T-cell (primary cell): ENCODE measurements around the gene C2CD2L. TPM values are rescaled to one million over a fixed set of nuclear protein-coding genes. Genes with fewer than 3 reads are reported as not detected.

Experiments
- ATAC-seq, 4 experiments: fragments of 200-7000 bp in 3 of 4; fragments of 150-1000 bp in 1 of 4; cut with Tn5 transposase; replicated peaks in 1 of 4; 1 replicate in 3 of 4; 2 replicates in 1 of 4; pipeline ENCODE4 v1.10.0; 2021; ENCODE audit warnings: moderate library complexity in 3 of 4, mild to moderate bottlenecking in 2 of 4, moderate number of reproducible peaks in 1 of 4
- CTCF ChIA-PET, 2 donors: fragments of 300-600 bp; sonication (Branson Sonifier 250); formaldehyde crosslinking; loops; one replicate each; lab custom pipeline; 2022; ENCODE audit warnings: antibody characterized with exemption in 2 of 2; lab: Charles Lee
- POLR2A ChIA-PET, 2 donors: fragments of 300-600 bp; sonication (Branson Sonifier 250); formaldehyde crosslinking; loops; one replicate each; lab custom pipeline; 2022; ENCODE audit warnings: antibody characterized with exemption in 2 of 2; lab: Charles Lee
- DNase-seq, 35 experiments: peaks; one replicate each; pipeline versions ENCODE4 v3.0.0 to v3.0.0-alpha.2; 2013 to 2023
- H3K27ac ChIP-seq: one replicate; pipeline ENCODE4 v1.5.1; 2013; ENCODE audit warnings: low read length
- H3K27me3 ChIP-seq, 2 experiments: replicated peaks in 1 of 2; 1 replicate in 1 of 2; 2 replicates in 1 of 2; pipeline versions ENCODE4 v1.6.1 to v1.7.0; 2013; ENCODE audit warnings: low read length in 1 of 2, mixed read lengths in 1 of 2; ENCODE audit not compliant: control insufficient read depth in 2 of 2, insufficient read depth in 2 of 2; ENCODE audit errors: extremely low read depth in 1 of 2
- H3K36me3 ChIP-seq, 2 donors: 1 replicate in 1 of 2; 2 replicates in 1 of 2; pipeline versions ENCODE4 v1.6.1 to v1.7.0; 2013; ENCODE audit warnings: low read length in 1 of 2; ENCODE audit not compliant: control insufficient read depth in 2 of 2, insufficient read depth in 1 of 2; ENCODE audit errors: extremely low read depth in 1 of 2
- H3K4me1 ChIP-seq, 2 experiments: 1 replicate in 1 of 2; 2 replicates in 1 of 2; pipeline versions ENCODE4 v1.6.1 to v1.7.0; 2013; ENCODE audit warnings: low read length in 2 of 2, mixed read lengths in 1 of 2; ENCODE audit not compliant: insufficient read depth in 2 of 2, control insufficient read depth in 1 of 2; ENCODE audit errors: extremely low read depth in 1 of 2
- H3K4me3 ChIP-seq, 2 donors: 1 replicate in 1 of 2; 2 replicates in 1 of 2; pipeline versions ENCODE4 v1.5.1 to v1.7.0; 2013; ENCODE audit warnings: mild to moderate bottlenecking in 2 of 2, low read length in 1 of 2, moderate library complexity in 1 of 2; ENCODE audit not compliant: control insufficient read depth in 1 of 2; ENCODE audit errors: extremely low read depth in 1 of 2
- H3K9me3 ChIP-seq: 2 replicates; pipeline ENCODE4 v1.7.0; 2013
- H3K27ac Mint-ChIP-seq, 2 donors: one replicate each; pipeline ENCODE4 v1.8.0; 2020 to 2021; ENCODE audit warnings: mild to moderate bottlenecking in 2 of 2, mixed read lengths in 2 of 2
- H3K27me3 Mint-ChIP-seq, 2 donors: one replicate each; pipeline ENCODE4 v1.8.0; 2021 to 2022; ENCODE audit warnings: mixed read lengths in 2 of 2
- H3K36me3 Mint-ChIP-seq: one replicate; pipeline ENCODE4 v1.8.0; 2021; ENCODE audit warnings: mixed read lengths
- H3K4me1 Mint-ChIP-seq, 3 donors: one replicate each; pipeline ENCODE4 v1.8.0; 2020 to 2022; ENCODE audit warnings: mixed read lengths in 3 of 3, mild to moderate bottlenecking in 1 of 3
- H3K4me3 Mint-ChIP-seq, 3 donors: one replicate each; pipeline ENCODE4 v1.8.0; 2020 to 2022; ENCODE audit warnings: mild to moderate bottlenecking in 3 of 3, mixed read lengths in 3 of 3, moderate library complexity in 3 of 3
- H3K9me3 Mint-ChIP-seq, 3 donors: one replicate each; pipeline ENCODE4 v1.8.0; 2020 to 2022; ENCODE audit warnings: mixed read lengths in 3 of 3
- WGBS: methylation state at CpG from one replicate; pipeline ENCODE4 v1.1.5; 2013; ENCODE audit warnings: missing lambda C conversion rate; ENCODE audit not compliant: insufficient coverage; 5-methylcytosine and 5-hydroxymethylcytosine counted together
- total RNA-seq, 35 experiments: library from RNA in 6 of 35; stranded (reverse) in 6 of 35; fragments of 120-200 nt in 1 of 35; gene quantifications; one replicate each; pipeline versions ENCODE4 v1.2.1 to v1.2.4 and lab custom pipeline; 2013 to 2026

Gene C2CD2L
- total RNA-seq, 5 donors from 2014 or later (not counting 1 experiment from before 2014, with no cell fraction given), result 18.9 to 36.4 (median 30.6) TPM

DNA sequence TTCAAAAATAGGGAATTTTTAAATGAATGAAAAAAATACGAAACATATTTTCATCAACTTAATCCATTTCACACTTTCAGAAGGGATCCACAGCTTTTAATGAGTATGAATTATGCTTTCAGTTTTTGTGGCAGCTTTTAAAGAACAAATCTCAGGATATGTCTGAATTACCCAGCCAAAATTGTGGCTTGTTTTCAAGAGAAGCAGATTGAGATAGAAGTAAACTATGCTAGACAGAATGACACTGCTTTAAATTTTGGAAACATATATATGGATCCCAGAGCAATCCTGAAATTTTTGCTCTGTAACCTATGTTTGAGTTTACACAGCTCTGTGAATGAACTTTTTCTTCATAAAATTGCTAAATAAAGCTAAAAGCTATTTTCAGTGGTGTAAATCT, 11.8 kb downstream of the C2CD2L start:
- H3K36me3 Mint-ChIP-seq, result peaks cover 19% of the 10 kb centered on the region
- ATAC-seq (no peak), DNase-seq (no peak)
- H3K4me1 ChIP-seq, result peaks cover 13 to 53% of the 10 kb centered on the region in 2 experiments
- H3K9me3 Mint-ChIP-seq, result no peaks in the 10 kb centered on the region
- H3K27me3 ChIP-seq, result no peaks in the 10 kb centered on the region
- H3K27ac ChIP-seq, result no peak overlapping the region
- no CpG with 5 or more reads among the region's 1 CpG for WGBS
- CTCF ChIA-PET, result interaction anchor here (0.6 to 1.0 kb wide), 3 partner anchors 10 to 457 kb away, joined by 5 to 8 read pairs (median 5); no protein-coding TSS in a partner anchor
- H3K9me3 ChIP-seq, result no peaks in the 10 kb centered on the region
- H3K36me3 ChIP-seq, result peaks cover 3 to 36% of the 10 kb centered on the region in 2 donors
- POLR2A ChIA-PET, result interaction anchor here in 1 of 2 donors (0.5 to 1.2 kb wide), 2 partner anchors 17 to 91 kb away, joined by 4 to 7 read pairs; partner anchors contain the start of gene DPAGT1
- no peaks in the 10 kb centered on the region for H3K27me3 Mint-ChIP-seq
- H3K4me3 ChIP-seq, result no peak overlapping the region
- peak overlapping the region in 1 of 2 donors; percentile 11 for H3K27ac Mint-ChIP-seq
- peaks cover 52 to 70% (median 60%) of the 10 kb centered on the region in 3 donors for H3K4me1 Mint-ChIP-seq
- no peak overlapping the region for H3K4me3 Mint-ChIP-seq

DNA sequence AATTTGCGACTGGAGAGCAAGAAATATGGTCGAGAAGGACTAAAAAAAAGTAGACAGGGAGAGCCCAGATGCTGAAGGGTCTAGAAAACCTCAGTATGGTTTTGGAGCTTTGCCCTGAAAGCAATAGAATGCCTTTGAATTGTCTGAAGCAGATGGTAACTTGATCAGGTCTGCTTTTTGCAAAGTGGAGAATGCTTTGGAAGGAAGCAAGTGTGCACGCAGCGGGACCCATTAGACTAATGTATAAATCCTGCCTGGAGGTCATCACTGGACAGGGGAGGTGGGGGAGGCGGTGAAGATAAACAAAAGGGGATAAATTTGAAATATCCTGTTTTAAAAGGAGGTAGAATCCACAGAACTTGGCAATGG, 13.5 kb downstream of the C2CD2L start:
- DNase-seq, result peak in 1 of 35 experiments; percentile 29
- ChIA-PET POLR2A (interaction anchor here in 1 of 2 donors (0.6 to 2.3 kb wide), 5 partner anchors 18 to 333 kb away, joined by 3 to 21 read pairs (median 8); partner anchors contain the start of genes DPAGT1, HMBS and VPS11), CTCF (interaction anchor here in 1 of 2 donors (0.6 to 2.5 kb wide), 5 partner anchors 11 to 202 kb away, joined by 3 to 24 read pairs (median 5); partner anchors contain the start of genes CBL and DPAGT1)
- Histone ChIP-seq H3K4me1 (peaks cover 13 to 36% of the 10 kb centered on the region in 2 experiments), H3K27me3 (no peaks in the 10 kb centered on the region), H3K36me3 (peaks cover 0 to 40% of the 10 kb centered on the region in 2 donors), H3K4me3 (peak overlapping the region; percentile 42 to 77), H3K27ac (peak overlapping the region; percentile 85), H3K9me3 (no peaks in the 10 kb centered on the region)
- H3K9me3 Mint-ChIP-seq, result no peaks in the 10 kb centered on the region
- peaks cover 44 to 60% (median 55%) of the 10 kb centered on the region in 3 donors for H3K4me1 Mint-ChIP-seq
- H3K4me3 Mint-ChIP-seq, result peak overlapping the region; percentile 89 to 94 (median 91)
- 38% methylated on average over 5 of the region's 5 CpGs for WGBS
- peak overlapping the region; percentile 94 to 95 for H3K27ac Mint-ChIP-seq
- H3K36me3 Mint-ChIP-seq, result peaks cover 16% of the 10 kb centered on the region
- H3K27me3 Mint-ChIP-seq, result no peaks in the 10 kb centered on the region
- no peak for ATAC-seq

DNA sequence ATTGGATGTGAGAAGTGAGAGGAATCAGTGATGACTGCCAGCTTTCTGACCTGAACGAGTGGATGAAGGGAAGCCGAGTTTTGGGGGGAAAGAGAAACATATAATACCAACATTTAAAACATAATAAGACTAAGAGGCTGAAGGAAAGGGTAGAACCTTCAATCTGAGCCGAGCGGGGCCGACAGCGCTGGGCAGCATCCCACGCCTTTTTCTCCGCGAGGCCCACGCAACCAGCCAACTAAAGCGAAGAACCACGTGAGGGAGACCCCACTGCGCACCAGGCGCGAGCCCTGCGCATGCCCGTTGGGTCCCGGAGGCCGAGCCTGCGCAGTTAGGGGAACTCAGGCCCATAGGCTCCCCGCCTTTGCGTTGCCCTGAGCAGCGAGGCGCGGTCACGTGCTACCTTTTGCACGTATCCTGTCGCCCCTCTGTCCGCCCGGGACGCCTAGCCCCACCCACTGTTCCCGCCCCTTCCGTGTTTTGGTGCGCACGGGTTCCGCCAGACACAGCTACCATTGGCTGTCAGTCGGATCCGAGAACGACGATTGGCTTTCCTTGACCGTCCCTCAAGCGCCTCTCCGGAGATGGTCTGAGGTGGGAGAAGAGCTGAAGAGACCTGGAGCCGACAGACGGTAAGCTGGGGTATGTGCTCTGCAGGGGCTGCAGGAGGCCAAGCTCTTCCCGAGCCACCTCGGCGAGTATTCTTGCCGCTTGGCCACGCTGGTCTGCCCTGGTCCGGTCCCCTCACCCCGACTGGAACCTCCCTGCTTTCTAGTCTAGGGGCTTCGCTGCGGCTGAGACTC, 14.1 kb downstream of the C2CD2L start, which contains the start of gene HINFP:
TSS of gene HINFP (plus strand) at position 573 of the 803 bp plus-strand sequence. CDS start 5,365 bp downstream, outside the sequence.
- Histone ChIP-seq H3K4me1 (peaks cover 13 to 30% of the 10 kb centered on the region in 2 experiments), H3K27me3 (no peaks in the 10 kb centered on the region), H3K36me3 (peaks cover 0 to 40% of the 10 kb centered on the region in 2 donors), H3K4me3 (peak within 1 kb of the TSS; percentile 77 to 91), H3K27ac (peak within 1 kb of the TSS; percentile 85), H3K9me3 (no peaks in the 10 kb centered on the region)
- peak; percentile 97 to 99 (median 98) for ATAC-seq
- Mint-ChIP-seq H3K27ac (peak within 1 kb of the TSS; percentile 94 to 95), H3K36me3 (peaks cover 12% of the 10 kb centered on the region), H3K4me3 (peak within 1 kb of the TSS; percentile 89 to 94 (median 91)), H3K27me3 (no peaks in the 10 kb centered on the region), H3K4me1 (peaks cover 38 to 54% (median 50%) of the 10 kb centered on the region in 3 donors), H3K9me3 (no peaks in the 10 kb centered on the region)
- ChIA-PET CTCF (interaction anchor here in 1 of 2 donors (0.6 to 2.5 kb wide), 11 partner anchors 12 to 202 kb away, joined by 3 to 24 read pairs (median 5); partner anchors contain the start of genes C2CD2L, CBL, DPAGT1 and TRAPPC4), POLR2A (interaction anchor here (0.5 to 2.5 kb wide), 11 partner anchors 15 to 651 kb away, joined by 3 to 21 read pairs (median 5); partner anchors contain the start of genes C2CD2L (in 1 of the 2), DPAGT1 (in 1 of the 2), HMBS (in 1 of the 2) and VPS11 (in 1 of the 2))
- DNase-seq, result peak; percentile 97 to 100 (median 100)
- under 1% methylated on average over 52 of the region's 54 CpGs for WGBS

GRCh38 chr11:119121811-119122124, 14.6 kb downstream of the C2CD2L start:
- H3K4me1 ChIP-seq, result peaks cover 13 to 25% of the 10 kb centered on the region in 2 experiments
- peak overlapping the region; percentile 49 for H3K27ac ChIP-seq
- Mint-ChIP-seq H3K4me1 (peaks cover 37 to 52% (median 48%) of the 10 kb centered on the region in 3 donors), H3K4me3 (peak overlapping the region; percentile 89 to 94 (median 91)), H3K27me3 (no peaks in the 10 kb centered on the region), H3K9me3 (no peaks in the 10 kb centered on the region), H3K27ac (peak overlapping the region; percentile 84 to 94), H3K36me3 (peaks cover 12% of the 10 kb centered on the region)
- H3K9me3 ChIP-seq, result no peaks in the 10 kb centered on the region
- ChIA-PET POLR2A (interaction anchor here (0.5 to 2.5 kb wide), 10 partner anchors 15 to 651 kb away, joined by 3 to 21 read pairs (median 6); partner anchors contain the start of genes C2CD2L (in 1 of the 2), DPAGT1 (in 1 of the 2), HMBS (in 1 of the 2) and VPS11 (in 1 of the 2)), CTCF (interaction anchor here in 1 of 2 donors (0.6 to 2.5 kb wide), 9 partner anchors 13 to 201 kb away, joined by 3 to 24 read pairs (median 5); partner anchors contain the start of genes C2CD2L, CBL, DPAGT1 and TRAPPC4)
- H3K4me3 ChIP-seq, result peak overlapping the region; percentile 77 to 91
- DNase-seq (peak in 1 of 35 experiments; percentile 22), ATAC-seq (peak in 1 of 4 experiments; percentile 9)
- peaks cover 0 to 38% of the 10 kb centered on the region in 2 donors for H3K36me3 ChIP-seq
- under 1% methylated on average over 16 of the region's 20 CpGs for WGBS
- no peaks in the 10 kb centered on the region for H3K27me3 ChIP-seq

- ChIA-PET CTCF (interaction anchor here in 1 of 2 donors (0.5 kb wide), 1 partner anchor 996 kb away, joined by 3 read pairs; no protein-coding TSS in a partner anchor), POLR2A (no interaction called here)
- DNase-seq (no peak), ATAC-seq (no peak)
- H3K27me3 Mint-ChIP-seq, result no peaks in the 10 kb centered on the region
- H3K4me1 Mint-ChIP-seq, result peaks cover 32 to 46% (median 36%) of the 10 kb centered on the region in 3 donors
- no peak overlapping the region for H3K27ac Mint-ChIP-seq
- H3K27me3 ChIP-seq, result no peaks in the 10 kb centered on the region
- WGBS, result 100% methylated on average over 1 of the region's 6 CpGs
- no peak overlapping the region for H3K4me3 Mint-ChIP-seq
- H3K27ac ChIP-seq, result no peak overlapping the region
- H3K4me1 ChIP-seq, result peaks cover 9 to 17% of the 10 kb centered on the region in 2 experiments
- H3K9me3 ChIP-seq, result no peaks in the 10 kb centered on the region
- H3K36me3 Mint-ChIP-seq, result peaks cover 25% of the 10 kb centered on the region
- no peak overlapping the region for H3K4me3 ChIP-seq
- H3K36me3 ChIP-seq, result peaks cover 3 to 52% of the 10 kb centered on the region in 2 donors
- H3K9me3 Mint-ChIP-seq, result no peaks in the 10 kb centered on the region
Observed at GRCh38 chr11:119125821-119126220, 18.7 kb downstream of the C2CD2L start.
